Suppressor macrophage treated with lipopolysaccharide for 1 hour (primary cell): Measurements from ENCODE around the gene LHX6.

Source experiments
- DNase-seq, 3 donors: peaks; one replicate each; pipeline ENCODE4 v3.0.0-alpha.2; 2020 to 2022

Gene LHX6

DNA sequence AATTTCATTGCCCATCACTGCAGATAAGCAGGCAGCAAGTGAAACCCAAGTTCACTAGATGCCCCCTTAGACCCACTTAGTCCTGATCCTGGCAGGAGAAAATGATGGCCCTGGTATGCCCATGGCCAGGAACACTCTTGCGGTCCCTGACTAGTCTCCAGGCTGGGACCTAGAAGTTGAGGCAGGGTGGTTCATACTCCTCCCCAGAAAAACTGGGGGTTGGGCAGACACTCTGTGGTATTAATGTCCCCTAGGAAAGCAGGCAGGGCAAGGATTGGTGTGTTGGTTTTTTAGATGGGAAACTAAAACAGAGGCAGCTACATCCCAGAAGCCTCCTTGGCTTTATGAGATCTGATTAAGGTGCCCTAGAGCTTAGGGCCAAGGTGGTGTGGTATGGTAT lies 13.1 kb downstream of the LHX6 start:
- no peak for DNase-seq

GRCh38 chr9:122214507-122214906 lies 14.2 kb downstream of the LHX6 start:
- DNase-seq, result no peak

DNA sequence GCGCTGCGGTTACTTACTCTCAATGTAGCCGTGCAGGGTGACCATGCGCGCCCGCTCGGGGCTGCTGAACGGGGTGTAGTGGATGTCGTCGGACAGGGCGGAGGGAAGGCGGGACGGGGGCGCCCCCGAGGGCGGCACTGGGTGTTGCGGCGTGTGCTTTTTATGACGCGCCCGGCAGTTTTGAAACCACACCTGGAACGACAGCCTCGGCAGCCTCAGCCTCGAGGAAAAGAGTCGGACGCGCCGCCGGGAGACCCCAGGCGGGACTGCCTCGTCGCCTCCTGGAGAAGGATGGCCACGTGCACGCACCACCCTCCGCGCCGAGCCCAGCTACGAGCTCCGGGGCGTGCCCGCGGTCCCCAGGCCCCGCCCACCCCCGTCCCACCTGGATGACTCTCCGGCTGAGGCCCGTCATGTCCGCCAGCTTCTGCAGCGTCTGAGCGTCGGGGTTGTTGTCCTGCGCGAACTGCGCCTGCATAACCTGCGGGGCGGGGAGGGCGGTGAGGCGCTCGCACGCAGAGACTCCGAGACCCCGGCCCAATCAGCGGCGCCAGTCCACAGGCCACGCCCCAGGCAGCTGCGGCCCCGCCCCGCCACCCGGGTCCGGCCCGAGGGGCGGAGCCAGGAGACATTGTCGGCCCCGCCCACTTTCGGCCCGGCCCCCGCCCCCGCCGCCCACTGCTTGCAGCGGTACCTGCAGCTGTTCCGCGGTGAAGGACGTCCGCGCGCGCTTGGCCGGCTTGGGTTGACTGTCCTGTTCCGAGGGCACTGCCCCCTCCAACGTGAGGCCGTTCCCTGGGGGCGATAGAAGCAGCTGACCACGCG lies 15.0 kb downstream of the LHX6 start:
- peak in 2 of 3 donors; percentile 22 to 48 for DNase-seq

DNA sequence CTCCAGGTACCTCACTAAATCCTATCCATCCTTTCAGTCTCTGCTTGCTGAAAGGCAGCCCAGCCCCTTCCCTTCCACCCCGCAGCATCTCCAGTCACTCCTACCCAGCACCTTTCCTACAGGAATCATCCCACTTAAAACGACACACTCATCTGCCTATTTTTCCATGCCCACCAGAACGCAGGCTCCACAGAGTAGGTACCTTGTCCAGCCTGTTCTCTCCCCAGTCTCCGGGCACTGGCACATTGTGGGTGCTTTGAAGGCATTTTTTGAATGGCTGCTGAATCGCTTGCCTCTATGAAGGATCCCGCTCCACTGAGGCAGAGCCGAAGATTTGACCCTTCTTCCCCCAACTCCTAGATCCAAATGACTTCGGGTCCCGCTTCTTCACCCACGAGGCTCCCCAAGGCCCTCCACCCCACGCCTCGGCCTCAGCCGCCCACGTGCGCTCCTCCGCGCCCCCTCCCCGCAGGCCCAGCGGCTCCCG lies 15.6 kb downstream of the LHX6 start:
- no peak for DNase-seq

DNA sequence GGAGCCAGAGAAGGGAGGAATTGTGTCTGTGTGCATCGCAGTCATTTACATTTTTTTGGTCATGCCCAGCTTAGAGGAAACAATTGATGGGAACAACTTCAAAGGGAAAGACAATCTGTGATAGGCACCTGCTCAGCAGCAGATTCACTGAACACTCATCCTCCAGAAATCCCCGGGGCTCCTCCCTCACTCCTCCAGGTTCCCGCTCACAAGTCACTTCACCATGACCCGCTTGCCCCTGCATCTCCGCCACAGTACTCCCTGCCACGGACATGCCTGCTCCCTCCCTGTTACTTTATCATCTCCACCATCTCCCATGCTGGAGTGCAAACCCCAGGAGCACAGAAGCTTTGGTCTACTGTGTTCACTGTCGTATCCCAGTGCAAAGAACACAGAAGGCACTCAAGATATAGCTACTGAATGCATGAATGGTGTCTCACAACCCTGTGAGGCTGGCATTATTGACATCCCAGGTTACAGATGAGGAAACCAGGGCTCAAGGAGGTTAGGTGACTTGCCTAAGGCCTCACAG lies 16.2 kb downstream of the LHX6 start:
- DNase-seq, result no peak

DNA sequence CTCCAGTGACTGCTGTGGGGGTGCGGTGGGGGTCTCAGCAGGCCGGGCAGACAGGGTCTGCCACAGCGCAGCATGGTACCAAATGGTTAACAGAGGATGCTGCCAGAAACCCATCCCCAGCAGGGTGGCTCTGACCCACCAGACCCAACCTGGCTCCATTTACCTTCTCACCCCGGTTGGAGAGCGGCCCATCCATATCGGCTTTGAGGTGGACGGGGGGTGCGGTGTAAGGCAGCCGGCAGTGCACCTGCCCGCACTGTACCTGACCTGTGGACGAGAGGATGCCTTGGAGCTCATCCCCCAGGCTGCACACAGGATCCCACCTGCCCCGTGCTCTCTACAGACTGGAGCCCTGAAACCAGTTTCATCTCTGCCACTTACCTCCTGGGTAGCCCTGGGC lies 19.3 kb downstream of the LHX6 start:
- DNase-seq, result no peak

DNA sequence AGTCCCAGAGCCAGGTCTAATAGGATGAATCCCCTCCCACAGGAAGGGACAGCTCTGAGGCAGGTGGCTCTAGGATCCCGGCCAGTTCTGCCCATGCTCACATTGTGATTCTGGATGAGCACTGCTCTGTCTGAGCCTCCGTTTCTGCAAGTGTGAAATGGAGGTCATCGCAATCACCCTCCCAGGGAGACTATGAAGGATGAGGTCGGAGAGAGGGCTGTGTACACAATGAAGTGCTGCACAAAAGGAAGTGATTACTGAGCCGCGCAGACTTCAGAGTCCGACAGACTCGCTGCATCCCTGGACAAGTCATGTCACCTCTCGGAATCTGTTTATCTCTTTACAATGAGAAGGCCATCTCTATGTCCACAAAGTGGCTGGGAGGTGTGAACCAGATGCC lies 21.7 kb downstream of the LHX6 start:
- no peak for DNase-seq

DNA sequence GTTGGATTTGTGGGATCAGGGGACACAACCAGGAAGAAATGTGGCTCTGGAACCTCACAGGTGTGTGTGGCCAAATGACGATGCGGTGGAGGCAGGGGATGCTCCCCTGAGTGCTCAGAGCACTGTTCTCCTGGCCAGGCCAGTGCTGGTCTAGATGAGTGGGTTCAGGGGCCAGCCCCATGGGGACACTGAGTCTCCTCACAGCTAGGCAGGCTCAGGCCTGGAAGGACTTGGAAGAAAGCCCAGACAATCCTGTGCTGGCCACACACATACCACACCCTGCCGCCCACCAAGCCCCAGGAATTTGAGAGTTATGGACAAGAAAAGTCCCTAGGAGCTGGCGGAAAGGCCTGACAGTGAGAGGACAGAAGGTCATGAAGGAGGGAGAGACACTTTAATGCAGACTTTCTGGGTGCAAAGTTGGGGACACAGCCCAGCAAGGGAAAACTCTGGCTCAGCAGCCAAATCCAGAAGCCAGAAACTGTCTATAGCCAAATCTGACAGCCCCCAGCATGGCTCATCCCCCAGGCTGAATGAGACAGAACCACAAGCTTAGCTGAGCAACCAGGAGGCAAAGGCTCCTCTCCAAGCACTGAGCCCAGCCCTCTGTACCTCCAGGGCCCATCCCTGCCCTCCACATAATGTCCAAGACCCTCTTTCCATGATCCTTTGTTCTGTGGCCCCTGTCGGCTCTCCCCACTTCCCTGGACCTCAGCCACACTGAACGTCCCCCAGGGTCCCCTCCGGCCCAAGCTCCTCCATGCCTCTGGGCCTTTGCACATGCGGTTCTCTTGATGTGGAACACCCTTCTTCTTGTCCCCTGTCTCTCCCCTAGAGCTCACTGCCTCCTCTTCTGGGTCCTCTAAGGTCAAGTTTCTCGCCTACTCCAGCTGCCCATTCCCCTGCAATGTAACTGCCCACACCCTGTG lies 22.4 kb downstream of the LHX6 start:
- no peak for DNase-seq

DNA sequence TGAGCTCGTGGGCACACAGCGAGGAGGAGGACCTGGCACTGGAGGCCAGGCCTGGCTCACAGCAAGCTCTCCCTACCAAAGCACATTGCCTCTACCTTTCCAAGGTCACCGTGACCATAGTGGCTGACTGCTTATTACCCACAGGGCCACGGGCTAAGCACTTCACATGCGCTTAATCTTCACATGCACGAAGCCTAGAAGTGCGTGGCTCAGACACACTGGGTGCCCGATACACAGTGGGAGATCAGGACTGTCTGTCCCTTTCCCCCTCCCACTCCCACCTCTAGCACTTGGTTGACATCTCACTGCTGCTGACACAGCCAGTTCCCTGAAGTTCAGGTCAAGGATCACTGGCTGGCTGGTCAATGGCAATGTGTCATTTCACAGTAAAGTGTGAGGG lies 23.6 kb downstream of the LHX6 start:
- no peak for DNase-seq

DNA sequence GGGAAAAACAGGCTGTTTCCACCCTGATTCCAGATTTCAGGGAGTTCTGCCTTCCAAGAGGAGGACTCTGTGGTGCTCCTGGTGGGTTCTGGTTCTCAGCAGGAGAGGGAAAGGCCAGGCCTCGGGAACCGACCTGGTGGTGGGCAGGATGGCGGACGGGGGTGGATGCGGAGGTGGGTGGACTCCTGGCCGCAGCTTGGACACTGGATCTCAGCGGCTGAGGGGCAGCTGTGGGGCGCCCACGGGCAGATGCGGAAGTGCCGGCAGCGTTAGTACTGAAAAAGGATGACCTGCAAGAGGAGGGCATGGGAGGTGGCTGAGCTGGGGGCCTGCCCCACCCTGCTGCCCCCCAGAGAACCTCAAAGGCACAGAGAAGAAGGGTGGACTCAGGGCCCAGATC lies 24.3 kb downstream of the LHX6 start:
- DNase-seq, result no peak

GRCh38 chr9:122204055-122204454 lies 24.7 kb downstream of the LHX6 start:
- no peak for DNase-seq

DNA sequence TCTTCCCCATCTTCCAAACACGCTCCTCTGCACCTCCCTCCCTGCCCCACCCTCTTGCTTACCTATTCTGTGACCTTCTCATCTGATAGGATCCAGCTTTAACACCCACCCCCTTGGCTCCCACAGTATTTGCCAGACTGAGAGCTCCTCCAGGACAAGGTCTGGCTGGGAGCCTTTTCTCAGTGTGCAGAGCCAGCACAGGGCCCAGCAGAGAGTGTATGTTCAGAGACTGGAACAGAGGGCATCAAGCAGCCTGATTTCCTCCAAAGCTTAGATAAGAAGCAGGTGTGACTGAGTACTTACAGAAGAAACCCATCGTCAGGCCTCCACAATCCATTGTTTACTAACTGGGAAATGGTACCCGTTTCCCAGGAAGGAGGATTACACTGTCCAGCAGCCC lies 26.6 kb downstream of the LHX6 start:
- DNase-seq, result no peak

GRCh38 chr9:122201641-122202040 lies 27.1 kb downstream of the LHX6 start:
- DNase-seq, result no peak

DNA sequence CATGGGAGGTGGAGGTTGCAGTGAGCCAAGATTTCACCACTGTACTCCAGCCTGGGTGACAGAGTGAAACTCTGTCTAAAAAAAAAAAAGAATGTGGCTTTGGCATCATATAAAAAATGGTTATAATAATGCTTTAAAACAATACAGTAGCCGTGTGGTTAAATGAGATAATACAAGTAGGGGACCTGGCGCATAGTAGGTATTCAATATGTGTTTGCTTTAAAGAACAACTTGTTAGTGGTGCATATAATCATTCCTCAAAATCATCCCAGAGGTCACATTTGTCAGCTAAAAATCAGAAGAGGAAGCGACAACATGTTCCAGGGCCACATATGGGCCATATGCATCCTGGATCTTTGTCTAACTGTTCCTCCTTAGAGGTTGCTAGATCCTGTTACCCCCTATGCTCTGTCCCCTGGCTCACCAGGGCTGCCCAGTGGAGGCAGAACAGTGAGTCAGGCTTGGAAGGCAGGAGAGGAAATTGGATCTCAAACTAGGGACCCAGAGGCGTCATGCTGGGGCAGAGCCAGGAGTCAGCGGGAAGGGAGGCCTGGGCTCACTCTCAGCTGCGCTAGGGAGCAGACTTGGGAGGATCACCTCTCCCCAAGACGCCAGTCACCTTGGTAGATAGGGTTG lies 27.7 kb downstream of the LHX6 start:
- DNase-seq, result no peak

GRCh38 chr9:122197882-122198281 lies 30.9 kb downstream of the LHX6 start:
- no peak for DNase-seq

DNA sequence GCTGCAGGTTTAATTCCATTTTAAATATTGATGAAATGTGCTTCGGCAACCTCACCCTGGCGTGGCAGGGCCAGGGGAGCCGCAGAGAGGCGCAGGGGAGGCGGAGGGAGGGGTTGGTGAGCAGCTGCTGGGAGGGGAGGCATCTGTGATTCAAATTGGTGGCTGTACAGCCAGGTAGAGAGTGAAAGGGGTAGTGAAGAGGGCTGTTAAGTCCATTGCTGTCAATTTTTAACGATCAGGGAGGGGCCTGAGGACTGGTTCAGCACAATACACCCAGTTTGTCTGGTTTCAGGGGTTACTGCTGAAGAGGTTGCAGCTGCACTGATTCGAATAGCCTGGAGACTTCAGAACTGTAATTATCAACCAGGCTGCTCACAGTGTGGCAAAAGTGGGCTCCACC lies 31.3 kb downstream of the LHX6 start:
- no peak for DNase-seq

DNA sequence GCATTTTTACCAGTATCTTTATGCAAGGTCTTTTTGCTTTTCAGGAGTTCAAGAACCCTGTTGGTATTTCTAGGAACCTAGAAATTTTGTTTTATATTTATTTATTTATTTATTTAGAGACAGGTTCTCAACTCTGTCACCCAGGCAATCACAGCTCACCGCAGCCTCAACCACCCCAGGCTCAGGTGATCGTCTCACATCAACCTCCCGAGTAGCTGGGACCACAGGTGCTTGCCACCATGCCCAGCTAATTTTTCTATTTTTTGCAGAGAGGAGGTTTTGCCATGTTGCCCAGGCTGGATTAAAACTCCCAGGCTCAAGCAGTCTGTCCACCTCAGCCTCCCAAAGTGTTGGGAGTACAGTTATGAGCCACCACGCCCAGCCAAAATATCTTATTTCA lies 32.9 kb downstream of the LHX6 start:
- no peak for DNase-seq

GRCh38 chr9:122193651-122194050 lies 35.1 kb downstream of the LHX6 start:
- DNase-seq, result no peak

DNA sequence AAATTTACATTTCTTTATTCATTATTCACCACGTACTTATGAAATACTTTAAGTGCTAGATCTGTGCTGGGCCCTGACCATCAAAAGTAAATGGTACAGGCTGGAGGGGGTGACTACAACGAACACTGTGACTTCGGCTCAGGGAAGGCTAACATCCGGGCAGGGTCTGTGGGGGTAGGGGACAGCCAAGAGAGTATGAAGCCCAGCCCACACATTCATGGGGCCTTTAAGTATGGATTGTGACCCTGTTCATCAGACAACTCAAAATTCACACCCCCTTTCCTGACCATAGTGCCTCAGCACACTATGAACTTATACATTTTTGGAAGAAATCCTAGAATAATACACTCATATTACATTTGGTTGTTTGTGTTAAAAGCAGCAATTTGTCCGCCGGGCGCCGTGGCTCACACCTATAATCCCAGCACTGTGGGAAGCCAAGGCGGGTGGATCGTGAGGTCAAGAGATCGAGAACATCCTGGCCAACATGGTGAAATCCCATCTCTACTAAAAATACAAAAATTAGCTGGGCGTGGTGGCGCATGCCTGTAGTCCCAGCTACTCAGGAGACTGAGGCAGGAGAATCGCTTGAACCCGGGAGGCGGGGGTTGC lies 35.7 kb downstream of the LHX6 start:
- no peak for DNase-seq

DNA sequence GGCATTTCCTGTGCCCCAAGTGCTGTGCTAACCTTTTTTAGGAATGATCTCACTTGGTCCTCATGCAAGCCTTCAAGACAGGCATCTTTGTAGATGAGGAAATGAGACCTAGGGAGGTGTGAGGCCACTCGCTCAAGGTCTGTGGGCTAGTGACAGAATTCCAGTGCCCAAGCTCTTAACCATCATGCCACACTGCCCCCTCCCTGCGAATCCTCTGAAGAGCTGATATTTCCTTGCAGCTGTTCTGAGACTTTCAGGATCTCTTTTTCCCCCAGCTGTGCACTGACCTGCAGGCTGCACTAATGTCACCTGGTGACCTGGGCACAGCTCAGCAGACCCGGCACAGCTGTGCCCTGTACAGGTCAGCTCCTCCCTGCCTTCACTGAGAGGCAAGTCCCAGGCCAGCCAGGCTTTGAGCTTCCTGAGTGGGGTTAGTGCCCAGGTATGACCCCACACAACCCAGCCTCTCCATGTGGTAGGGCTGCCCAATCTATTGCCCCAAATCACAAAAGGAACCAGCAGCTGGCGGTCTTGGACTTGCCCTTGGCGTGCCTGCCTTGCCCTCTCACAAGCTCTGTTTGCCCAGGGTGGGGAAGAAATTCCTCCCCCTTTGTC lies 36.4 kb downstream of the LHX6 start:
- no peak for DNase-seq

DNA sequence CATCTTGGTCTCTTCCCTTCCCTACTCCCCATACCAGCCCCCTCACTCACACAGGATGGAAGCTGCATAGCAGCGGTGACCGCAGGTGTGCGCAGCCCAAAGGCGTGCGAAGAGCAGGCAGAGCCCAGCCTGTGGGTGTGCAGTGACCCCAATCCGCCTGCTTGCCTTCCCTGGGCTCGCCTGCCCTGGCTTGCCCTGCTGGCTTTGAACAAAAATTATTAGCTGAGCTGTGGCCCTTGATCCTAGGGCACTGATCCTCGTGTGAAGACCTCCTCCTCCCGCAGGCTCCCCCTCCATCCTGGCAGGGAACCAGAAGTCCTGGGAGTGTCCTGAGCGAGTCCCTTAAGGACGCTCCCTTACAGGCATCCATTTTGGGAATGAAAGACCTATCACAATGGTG lies 37.2 kb downstream of the LHX6 start:
- DNase-seq, result no peak
